ENCODE results near the gene LRBA. TPM values are rescaled to one million over a fixed set of nuclear protein-coding genes. Genes with fewer than 3 reads are reported as not detected.

The LRBA gene
- total and polyA plus RNA-seq, 9 of the 15 experiments (the other 6 are each of a cell fraction or from before 2014, with no cell fraction given), result 24.2 to 88.7 (median 59.7) TPM

GRCh38 chr4:150217192-150217591, 797.9 kb downstream of the LRBA start (continued):
- no peak for TF ChIP-seq FOXO4 (CRISPR knock-in tag; IDR thresholded peaks at IDR 0.05)
- no peak for TF ChIP-seq GMEB1 (CRISPR knock-in tag; IDR thresholded peaks at IDR 0.05)
- no peak for TF ChIP-seq KDM4B (IDR thresholded peaks at IDR 0.05; ENCODE audit: borderline replicate concordance in 2 of 2, low read depth in 1 of 2)
- no peak for TF ChIP-seq ZNF561 (CRISPR knock-in tag; conservative IDR thresholded peaks at IDR 0.05)
- TF ChIP-seq ZHX1 (conservative IDR thresholded peaks at IDR 0.05; ENCODE audit: low read length), result no peak
- TF ChIP-seq TBP (optimal IDR thresholded peaks at IDR 0.05; ENCODE audit: low read depth, low read length), result no peak
- TF ChIP-seq RAD21 (CRISPR knock-in tag; conservative IDR thresholded peaks at IDR 0.05 in 1 of 2, IDR thresholded peaks at IDR 0.05 in 1 of 2), result peak; percentile 5 to 44; a peak in 1 of 4 replicates
- TF ChIP-seq NKRF (IDR thresholded peaks at IDR 0.05; ENCODE audit: borderline replicate concordance), result no peak

All from K562 (cell line).